GM18873 (cell line): ENCODE results near the gene UGT1A8.

Experiments used
- ATAC-seq: cut with Tn5 transposase; IDR thresholded peaks from one replicate; pipeline ENCODE4 v1.9.1; 2021; ENCODE audit warnings: mild to moderate bottlenecking, moderate library complexity, moderate number of reproducible peaks; ENCODE audit not compliant: unreplicated experiment, low FRiP score

Gene UGT1A8

DNA sequence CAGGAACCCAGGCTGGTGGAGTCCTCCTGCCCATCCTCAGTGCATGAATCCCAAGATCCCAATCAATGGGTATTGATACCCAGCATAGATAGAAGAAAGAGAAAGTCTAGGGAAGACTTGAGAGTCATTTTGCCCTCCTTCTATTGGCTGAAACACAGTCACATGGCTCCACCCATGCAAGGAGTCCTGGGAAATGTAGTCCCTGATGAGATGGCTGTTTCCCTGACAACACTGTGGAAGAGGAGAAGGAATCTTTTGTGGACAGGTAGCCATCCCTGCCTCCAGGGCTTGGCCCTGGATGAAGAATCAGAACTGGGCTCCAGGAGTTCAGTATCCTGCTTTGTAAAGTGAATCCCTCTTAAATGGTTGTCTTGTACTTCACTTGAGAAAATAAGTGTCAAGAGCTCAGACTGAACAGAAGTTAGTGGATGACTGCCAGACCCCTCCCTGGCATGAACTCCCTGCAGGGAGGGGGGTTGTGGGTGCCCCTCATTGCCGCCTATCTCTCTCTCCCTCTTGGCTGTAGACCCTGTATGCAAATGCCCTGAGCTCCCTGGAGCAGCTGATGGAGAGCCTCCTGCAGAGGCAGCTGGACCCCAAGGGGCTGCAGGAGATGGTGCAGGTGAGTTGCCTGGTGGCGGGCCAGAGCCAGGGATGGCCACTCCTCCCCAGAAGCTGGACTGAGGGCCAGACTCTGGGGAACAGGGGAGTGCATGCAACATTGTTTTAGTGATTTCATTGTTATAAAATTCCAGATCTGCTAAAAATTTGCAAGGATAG lies 196.8 kb downstream of the UGT1A8 start:
- ATAC-seq = no peak

DNA sequence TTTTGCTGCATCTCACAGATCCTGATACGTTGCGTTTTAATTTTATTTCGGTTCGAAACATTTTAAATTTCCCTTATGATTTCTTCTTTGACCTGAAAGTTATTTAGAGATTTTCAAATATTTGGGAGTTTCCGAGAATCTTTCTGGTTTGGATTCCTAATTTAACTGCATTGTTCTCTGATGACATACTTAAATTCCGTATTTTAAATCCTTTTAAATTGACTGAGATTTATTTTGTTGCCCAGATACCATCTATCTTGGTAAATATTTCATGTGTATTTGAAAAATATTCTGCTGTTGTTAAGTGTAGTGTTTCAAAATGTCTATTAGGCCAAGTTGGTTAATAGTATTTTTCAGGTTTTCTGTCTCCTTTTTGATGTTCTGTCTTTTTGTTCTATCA lies 198.4 kb downstream of the UGT1A8 start:
- ATAC-seq = no peak

DNA sequence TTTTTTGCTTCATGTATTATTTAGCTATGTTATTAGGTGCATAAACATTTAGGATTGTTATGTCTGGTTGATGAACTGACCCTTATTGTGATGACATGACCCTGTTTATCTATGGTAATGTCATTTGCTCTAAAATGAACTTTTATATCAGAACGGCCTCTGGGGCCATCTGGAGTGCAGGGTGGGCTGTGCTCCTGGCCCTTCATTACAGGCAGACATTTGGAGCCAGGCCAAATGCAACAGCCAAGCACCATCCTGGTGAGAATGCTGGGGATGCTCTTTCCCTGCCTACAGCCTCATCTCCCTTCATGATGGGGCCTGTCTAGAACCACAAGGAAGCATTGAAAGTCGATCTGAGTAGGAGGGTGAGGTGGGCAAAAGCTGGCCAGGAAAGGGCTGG lies 198.9 kb downstream of the UGT1A8 start:
- no peak for ATAC-seq

DNA sequence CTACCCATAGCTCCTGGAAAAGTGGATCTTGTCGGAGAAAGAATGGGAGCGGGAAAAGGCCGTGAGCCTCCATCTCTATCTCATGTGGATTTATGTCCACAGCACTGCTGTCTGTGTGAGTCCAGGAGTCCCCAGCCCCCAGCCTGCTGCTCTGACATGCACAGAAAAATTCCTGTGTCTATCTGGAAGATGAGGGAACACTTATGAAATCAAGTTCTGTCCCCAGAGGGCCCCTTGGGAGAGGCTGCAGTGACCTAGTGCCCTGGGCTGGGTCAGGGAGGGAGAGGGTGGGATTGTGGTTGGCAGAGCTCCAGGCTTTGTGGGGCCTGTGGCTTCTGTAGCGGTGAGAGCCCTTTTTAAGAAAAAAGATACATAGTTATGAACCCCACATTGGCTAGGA lies 199.3 kb downstream of the UGT1A8 start:
- no peak for ATAC-seq

DNA sequence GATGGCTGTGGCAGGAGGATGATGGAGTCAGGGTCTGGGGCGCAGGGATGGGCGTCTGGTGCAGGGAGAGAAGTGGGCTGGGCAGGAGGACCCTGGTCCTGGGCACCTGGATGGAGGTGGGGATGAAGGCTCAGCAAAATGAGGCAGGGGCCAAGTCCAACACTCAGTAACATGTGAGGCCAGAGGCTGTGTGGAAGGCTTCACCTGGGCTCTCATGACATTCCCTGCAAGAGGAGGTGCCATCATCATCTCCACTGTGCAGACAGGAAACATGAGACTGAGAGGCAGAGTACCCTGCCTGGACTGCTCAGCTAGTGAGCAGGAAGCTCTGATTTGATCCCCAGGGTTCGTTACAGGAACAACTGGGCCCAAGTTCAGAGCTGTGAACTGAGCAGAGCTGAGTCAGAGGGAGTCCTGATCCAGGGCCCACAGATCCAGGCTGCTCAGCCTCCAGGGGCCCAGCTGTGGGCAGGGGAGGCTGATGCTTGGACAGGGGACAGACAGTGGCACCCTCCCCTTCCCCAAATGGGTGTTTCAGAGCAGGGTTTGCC lies 200.0 kb downstream of the UGT1A8 start:
- no peak for ATAC-seq

DNA sequence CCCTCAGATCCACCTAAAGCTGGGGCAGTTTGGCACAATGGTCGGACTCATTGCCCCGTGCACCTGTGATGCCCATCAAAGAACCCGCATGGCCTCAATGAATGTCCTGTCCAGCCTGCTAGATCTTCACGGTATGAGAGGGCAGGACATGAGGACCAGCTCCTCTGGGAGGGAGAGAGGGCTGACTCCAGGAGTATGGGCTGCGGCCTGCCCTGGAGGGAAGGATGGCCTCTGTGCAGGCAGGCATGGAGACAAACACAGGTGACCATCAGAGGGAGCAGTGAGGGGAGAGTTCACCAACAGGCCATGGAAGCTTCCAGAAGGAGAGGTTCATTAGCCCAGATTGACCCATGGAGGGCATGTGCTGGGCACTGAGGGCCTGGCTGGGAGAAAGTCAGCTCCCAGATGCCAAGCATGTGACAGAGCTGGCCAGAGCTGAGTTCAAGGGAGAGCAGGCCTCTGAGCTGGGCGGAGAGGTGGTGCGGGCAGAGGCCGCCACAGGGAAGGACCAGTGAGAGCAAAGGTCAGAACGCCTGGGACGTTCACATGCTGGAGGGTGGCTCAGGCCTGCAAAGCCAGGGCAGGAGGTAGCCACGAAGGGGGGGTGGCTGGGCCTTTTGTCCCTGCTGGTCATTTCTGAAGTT lies 200.7 kb downstream of the UGT1A8 start:
- no peak for ATAC-seq

DNA sequence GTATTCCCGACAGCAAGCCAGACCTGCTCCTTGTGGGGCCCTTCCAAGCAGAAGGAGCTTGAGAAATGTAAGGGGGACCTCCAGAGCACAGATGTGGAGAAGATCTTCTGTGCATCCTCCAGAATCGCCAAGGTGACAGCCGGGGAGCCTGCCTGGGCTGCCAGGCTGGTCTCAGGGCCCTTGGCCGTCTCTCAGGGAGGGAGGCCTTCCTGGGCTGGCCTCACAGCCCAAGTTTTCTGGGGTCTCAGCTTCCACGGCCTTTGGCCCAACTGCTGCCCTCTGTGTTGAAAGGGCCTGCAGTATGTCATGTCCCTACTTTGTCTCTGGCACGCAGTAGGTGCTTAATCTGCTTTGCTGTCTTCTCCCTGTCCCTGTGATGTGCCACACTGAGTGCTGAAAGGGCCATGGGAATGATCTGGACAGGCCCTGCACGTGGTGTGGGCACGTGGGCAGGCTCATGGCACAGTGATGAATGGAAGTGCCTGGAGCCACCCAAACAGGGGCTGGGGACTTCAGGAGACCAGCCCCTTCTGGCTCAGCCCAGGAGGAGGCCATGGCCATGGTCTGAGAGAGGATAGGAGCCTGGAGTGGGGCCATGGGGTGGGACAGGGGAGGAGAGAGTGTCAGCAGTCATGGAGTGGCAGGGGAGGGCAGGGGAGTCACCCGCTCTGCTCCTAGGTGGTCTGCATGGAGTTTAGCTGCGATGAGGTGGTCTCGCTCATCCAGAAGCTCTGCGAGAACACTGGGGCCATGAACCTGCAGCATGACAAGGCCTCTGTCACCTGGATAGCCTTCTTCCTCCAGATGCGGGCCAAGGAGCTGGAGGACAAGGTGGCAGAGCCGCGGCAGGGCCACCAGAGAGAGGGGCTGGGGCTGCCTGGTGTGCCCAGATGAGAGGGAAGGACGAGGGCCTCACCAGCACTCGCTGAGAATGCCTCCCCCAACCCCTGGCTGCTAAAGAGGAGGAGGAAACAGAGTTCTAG lies 201.5 kb downstream of the UGT1A8 start:
- no peak for ATAC-seq

DNA sequence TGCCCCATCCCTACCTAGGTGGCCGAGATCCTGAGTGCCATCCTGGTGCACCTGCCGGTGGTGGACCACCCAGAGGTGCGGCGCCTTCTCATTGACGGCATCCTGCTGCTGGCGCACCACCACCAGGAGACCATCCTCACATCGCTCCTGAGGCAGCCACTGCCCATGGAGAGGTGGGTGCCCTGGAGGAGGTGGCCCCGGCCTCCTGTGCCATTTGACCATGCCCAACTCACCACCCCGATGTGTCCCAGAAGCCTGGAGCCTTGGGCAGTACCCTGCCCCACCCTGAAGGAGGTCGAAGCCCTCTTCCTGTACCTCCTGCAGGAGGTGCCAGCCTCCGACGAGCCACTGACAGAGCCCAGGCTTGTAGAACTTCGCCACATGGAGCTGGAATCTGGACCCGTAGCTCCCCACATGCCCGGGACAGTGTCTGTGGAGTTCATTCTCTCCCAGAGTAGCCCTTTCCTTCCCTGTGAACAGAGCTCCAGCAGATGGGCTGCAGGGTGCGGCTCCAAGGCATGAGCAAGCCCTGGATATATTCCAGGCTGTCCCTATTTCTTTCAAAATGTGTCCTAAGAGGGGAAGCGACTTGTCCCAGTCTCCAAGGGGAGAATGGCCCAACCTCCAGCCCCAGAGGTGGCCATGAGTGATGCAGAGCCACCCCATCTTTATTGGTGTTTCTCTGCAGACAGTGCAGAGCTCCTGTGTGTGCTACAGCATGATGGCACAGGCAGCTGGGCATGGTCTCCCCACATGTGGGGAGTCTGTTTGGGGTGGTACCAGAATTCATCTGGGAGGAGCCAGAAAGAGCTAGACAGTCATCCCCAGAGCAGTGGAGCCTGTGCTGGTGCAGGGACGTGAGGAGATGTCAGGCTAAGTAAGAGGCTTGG lies 202.7 kb downstream of the UGT1A8 start:
- ATAC-seq = no peak

DNA sequence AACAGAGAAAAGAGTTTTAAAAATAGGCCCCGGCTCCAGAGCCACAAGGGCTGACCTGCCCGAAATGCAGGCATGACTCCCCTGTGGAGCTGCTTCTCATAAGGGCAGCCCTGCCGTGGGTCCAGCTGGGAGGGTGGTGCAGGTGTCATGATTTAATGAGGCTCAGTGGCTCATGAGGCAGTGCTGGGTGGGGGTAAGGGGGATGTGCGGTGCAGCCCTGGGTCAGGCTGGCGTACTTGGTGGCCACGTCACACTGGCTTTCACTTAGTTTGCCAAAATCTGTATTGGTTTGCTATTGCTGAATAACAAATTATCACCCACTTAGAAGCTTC lies 203.3 kb downstream of the UGT1A8 start:
- ATAC-seq = no peak

DNA sequence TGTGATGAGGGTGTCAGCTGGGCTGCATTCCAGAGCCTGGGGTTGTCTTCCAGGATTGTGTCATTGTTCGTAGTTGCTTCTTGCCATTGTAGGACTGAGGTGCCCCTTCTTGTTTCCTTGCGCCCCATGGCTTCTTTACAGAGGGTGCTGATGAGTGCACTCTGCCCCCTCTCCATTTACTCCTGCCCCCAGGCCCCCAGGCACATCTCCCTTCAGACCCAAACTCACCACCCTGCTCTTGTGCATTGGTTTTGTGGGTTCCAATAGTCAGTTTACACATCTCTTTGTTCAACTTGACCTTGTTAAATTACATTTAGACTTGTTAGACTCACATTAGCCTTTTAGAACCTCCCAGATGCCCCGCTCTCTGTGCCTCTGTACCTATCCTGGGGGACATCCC lies 203.8 kb downstream of the UGT1A8 start:
- no peak for ATAC-seq

DNA sequence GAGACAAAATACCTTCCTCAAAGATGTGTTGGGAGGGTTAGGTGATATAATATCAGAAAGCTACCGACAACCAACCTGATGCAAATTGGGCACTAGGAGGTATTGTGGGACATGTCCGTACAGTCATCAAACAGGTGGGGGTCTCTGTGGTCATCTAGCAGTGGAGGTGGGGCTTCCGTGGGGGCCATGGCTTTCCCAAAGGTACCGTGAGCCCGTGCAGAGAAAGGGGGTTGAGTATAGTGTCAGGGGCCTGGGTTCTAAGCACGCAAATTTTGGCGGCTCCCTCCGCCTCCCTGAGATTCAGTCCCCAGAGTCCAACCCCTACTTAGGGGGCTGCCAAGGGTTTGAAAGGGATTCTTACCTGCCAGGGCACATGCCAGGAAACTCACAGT lies 204.3 kb downstream of the UGT1A8 start:
- no peak for ATAC-seq

DNA sequence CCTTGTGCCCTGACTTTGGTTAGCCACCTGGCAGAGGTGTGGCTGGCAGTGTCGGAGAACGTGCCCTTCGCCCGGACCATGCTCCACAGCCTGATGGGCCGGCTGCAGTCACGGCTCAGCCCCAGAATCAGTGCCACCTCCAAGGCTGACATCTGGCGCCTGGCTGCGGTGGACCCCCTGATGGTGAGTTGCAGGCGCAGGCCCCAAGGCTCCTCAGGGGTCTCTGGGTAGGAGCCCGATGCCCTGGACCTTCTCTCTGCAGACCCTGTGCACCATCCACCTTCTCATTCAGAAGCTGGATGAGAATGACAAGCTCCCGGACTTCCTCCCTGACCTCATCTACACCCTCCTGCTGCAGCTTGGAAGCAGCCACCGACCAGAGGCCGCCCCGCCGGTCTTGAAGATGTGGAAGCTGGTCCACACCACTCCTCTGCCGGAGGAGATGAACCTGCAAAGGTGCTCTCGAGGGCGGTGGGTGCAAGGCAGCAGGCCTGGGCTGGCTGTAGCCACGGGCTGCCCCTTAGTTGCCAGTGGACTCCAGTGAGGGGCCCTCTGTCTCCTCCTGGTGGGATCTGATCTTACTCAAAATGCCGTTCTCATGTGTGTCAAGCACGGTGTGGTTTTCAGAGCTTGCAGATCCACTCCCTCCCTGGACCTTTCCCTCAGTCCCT lies 204.8 kb downstream of the UGT1A8 start:
- no peak for ATAC-seq
